ENCODE measurements around the gene NF2.
A peak's percentile ranks its signal among the peaks of the same experiment; 100 is the strongest.

Gene NF2

GRCh38 chr22:29702931-29703501 is 99.6 kb downstream of the NF2 start:
- DNase-seq (no peak), ATAC-seq (no peak)

GRCh38 chr22:29703569-29704195 is 100.2 kb downstream of the NF2 start:
- ATAC-seq (no peak), DNase-seq (no peak)

- no peak for DNase-seq
- ATAC-seq: no peak
These were observed 101.3 kb downstream of the NF2 start for GRCh38 chr22:29704528-29705285.

GRCh38 chr22:29705651-29706050 is 102.2 kb downstream of the NF2 start:
- DNase-seq: no peak
- ATAC-seq: no peak

- no peak for DNase-seq
- ATAC-seq: no peak
These were observed 103.1 kb downstream of the NF2 start for GRCh38 chr22:29706486-29706885.

- ATAC-seq (no peak), DNase-seq (no peak)
These were observed 103.6 kb downstream of the NF2 start for GRCh38 chr22:29707010-29707409.

GRCh38 chr22:29707471-29707870 is 104.0 kb downstream of the NF2 start:
- DNase-seq (no peak), ATAC-seq (no peak)

GRCh38 chr22:29710193-29710592 is 106.8 kb downstream of the NF2 start:
- ATAC-seq: no peak

GRCh38 chr22:29710922-29711593 is 107.6 kb downstream of the NF2 start:
- no peak for DNase-seq

More at GRCh38 chr22:29710193-29710592, 106.8 kb downstream of the NF2 start:
- no peak for DNase-seq

GRCh38 chr22:29712119-29712518 is 108.7 kb downstream of the NF2 start:
- no peak for DNase-seq
- no peak for ATAC-seq

More at GRCh38 chr22:29710922-29711593, 107.6 kb downstream of the NF2 start:
- no peak for ATAC-seq

- DNase-seq (no peak), ATAC-seq (no peak)
These were observed 109.8 kb downstream of the NF2 start for GRCh38 chr22:29713156-29713727.

GRCh38 chr22:29715240-29715639 is 111.8 kb downstream of the NF2 start:
- DNase-seq (no peak), ATAC-seq (no peak)

- DNase-seq (no peak), ATAC-seq (no peak)
These were observed 112.3 kb downstream of the NF2 start for GRCh38 chr22:29715705-29716104.

- DNase-seq (peak; percentile 43), ATAC-seq (no peak)
These were observed 113.5 kb downstream of the NF2 start for GRCh38 chr22:29716814-29717545.

GRCh38 chr22:29717789-29718188 is 114.4 kb downstream of the NF2 start:
- no peak for DNase-seq
- ATAC-seq: no peak

- DNase-seq (no peak), ATAC-seq (no peak)
These were observed 115.8 kb downstream of the NF2 start for GRCh38 chr22:29718949-29719898.

GRCh38 chr22:29719899-29720645 is 116.6 kb downstream of the NF2 start, which contains the start of gene CABP7:
Gene CABP7, plus strand, starts transcription at chr22:29720003. Its CDS starts 422 bp downstream, at chr22:29720425.
- no peak for DNase-seq
- ATAC-seq: no peak

- DNase-seq (no peak), ATAC-seq (no peak)
These were observed 117.4 kb downstream of the NF2 start for GRCh38 chr22:29720811-29721323.

- ATAC-seq: no peak
- DNase-seq: no peak
These were observed 118.7 kb downstream of the NF2 start for GRCh38 chr22:29722151-29722550.

GRCh38 chr22:29722587-29722986 is 119.2 kb downstream of the NF2 start:
- no peak for ATAC-seq
- no peak for DNase-seq

Measured in stimulated activated naive CD8-positive, alpha-beta T cell treated with anti-CD3 and anti-CD28 coated beads, Interleukin-15, Interleukin-2, amounts not matched to agents 100 U/mL and 50 U/mL, for 24 hours (primary cell).